Effector memory CD4-positive, alpha-beta T cell (primary cell): ENCODE measurements around the gene ATP1A1.

ENCODE experiments used
- DNase-seq, 3 donors: peaks; one replicate each; pipeline ENCODE4 v3.0.0-alpha.2; 2020
- H3K27ac ChIP-seq: 2 replicates; pipeline ENCODE4 v1.7.0; 2013; ENCODE audit warnings: mild to moderate bottlenecking, low read length, moderate library complexity; ENCODE audit not compliant: insufficient read depth, poor library complexity, severe bottlenecking
- H3K27me3 ChIP-seq: replicated peaks from 2 replicates; pipeline ENCODE4 v1.7.0; 2013; ENCODE audit warnings: mild to moderate bottlenecking, low read length; ENCODE audit not compliant: insufficient read depth, control insufficient read depth, poor library complexity, severe bottlenecking
- H3K36me3 ChIP-seq: 2 replicates; pipeline ENCODE4 v1.7.0; 2013; ENCODE audit warnings: mild to moderate bottlenecking, low read length, moderate library complexity; ENCODE audit not compliant: control insufficient read depth, insufficient read depth
- H3K4me1 ChIP-seq: 2 replicates; pipeline ENCODE4 v1.7.0; 2013; ENCODE audit warnings: low read length, mild to moderate bottlenecking; ENCODE audit not compliant: control insufficient read depth, insufficient read depth, poor library complexity, severe bottlenecking
- H3K4me3 ChIP-seq: 2 replicates; pipeline ENCODE4 v1.7.0; 2013; ENCODE audit warnings: low read length, low read depth, mild to moderate bottlenecking; ENCODE audit not compliant: insufficient read depth, poor library complexity, severe bottlenecking
- H3K9me3 ChIP-seq: 2 replicates; pipeline ENCODE4 v1.7.0; 2013; ENCODE audit warnings: mild to moderate bottlenecking, low read length, moderate library complexity; ENCODE audit not compliant: control insufficient read depth

The ATP1A1 gene

GRCh38 chr1:116432655-116433265 is 59.7 kb downstream of the ATP1A1 start:
- Histone ChIP-seq H3K36me3 (no peaks in the 10 kb centered on the region), H3K4me1 (no peaks in the 10 kb centered on the region), H3K27me3 (no peaks in the 10 kb centered on the region), H3K27ac (no peak overlapping the region), H3K4me3 (no peak overlapping the region), H3K9me3 (no peaks in the 10 kb centered on the region)
- no peak for DNase-seq

GRCh38 chr1:116433275-116434257 is 60.5 kb downstream of the ATP1A1 start:
- Histone ChIP-seq H3K27me3 (no peaks in the 10 kb centered on the region), H3K27ac (no peak overlapping the region), H3K36me3 (no peaks in the 10 kb centered on the region), H3K4me3 (no peak overlapping the region), H3K9me3 (no peaks in the 10 kb centered on the region), H3K4me1 (no peaks in the 10 kb centered on the region)
- no peak for DNase-seq

- no peak for DNase-seq
- no peaks in the 10 kb centered on the region for H3K4me1 ChIP-seq
- no peaks in the 10 kb centered on the region for H3K27me3 ChIP-seq
- H3K9me3 ChIP-seq = no peaks in the 10 kb centered on the region
- H3K27ac ChIP-seq = no peak overlapping the region
- H3K36me3 ChIP-seq = no peaks in the 10 kb centered on the region
- H3K4me3 ChIP-seq = no peak overlapping the region
These were observed 61.8 kb downstream of the ATP1A1 start for GRCh38 chr1:116434849-116435248.

GRCh38 chr1:116435806-116436610 is 63.0 kb downstream of the ATP1A1 start:
- DNase-seq = no peak
- H3K27ac ChIP-seq = no peak overlapping the region
- H3K9me3 ChIP-seq = no peaks in the 10 kb centered on the region
- no peak overlapping the region for H3K4me3 ChIP-seq
- H3K27me3 ChIP-seq = no peaks in the 10 kb centered on the region
- no peaks in the 10 kb centered on the region for H3K4me1 ChIP-seq
- no peaks in the 10 kb centered on the region for H3K36me3 ChIP-seq

GRCh38 chr1:116436611-116436970 is 63.5 kb downstream of the ATP1A1 start:
- no peak overlapping the region for H3K4me3 ChIP-seq
- H3K36me3 ChIP-seq = no peaks in the 10 kb centered on the region
- H3K9me3 ChIP-seq = no peaks in the 10 kb centered on the region
- DNase-seq = no peak
- no peaks in the 10 kb centered on the region for H3K4me1 ChIP-seq
- H3K27ac ChIP-seq = no peak overlapping the region
- H3K27me3 ChIP-seq = no peaks in the 10 kb centered on the region

- H3K27me3 ChIP-seq = no peaks in the 10 kb centered on the region
- no peak for DNase-seq
- H3K27ac ChIP-seq = no peak overlapping the region
- no peak overlapping the region for H3K4me3 ChIP-seq
- no peaks in the 10 kb centered on the region for H3K4me1 ChIP-seq
- no peaks in the 10 kb centered on the region for H3K36me3 ChIP-seq
- no peaks in the 10 kb centered on the region for H3K9me3 ChIP-seq
These were observed 66.7 kb downstream of the ATP1A1 start for GRCh38 chr1:116439701-116440100.

- DNase-seq = no peak
- no peaks in the 10 kb centered on the region for H3K9me3 ChIP-seq
- no peak overlapping the region for H3K27ac ChIP-seq
- H3K4me3 ChIP-seq = no peak overlapping the region
- no peaks in the 10 kb centered on the region for H3K4me1 ChIP-seq
- no peaks in the 10 kb centered on the region for H3K27me3 ChIP-seq
- H3K36me3 ChIP-seq = no peaks in the 10 kb centered on the region
These were observed 67.7 kb downstream of the ATP1A1 start for GRCh38 chr1:116440731-116441130.

GRCh38 chr1:116445534-116445933 is 72.5 kb downstream of the ATP1A1 start:
- no peaks in the 10 kb centered on the region for H3K36me3 ChIP-seq
- H3K27me3 ChIP-seq = no peaks in the 10 kb centered on the region
- no peak overlapping the region for H3K27ac ChIP-seq
- H3K4me1 ChIP-seq = no peaks in the 10 kb centered on the region
- no peaks in the 10 kb centered on the region for H3K9me3 ChIP-seq
- no peak overlapping the region for H3K4me3 ChIP-seq
- no peak for DNase-seq

GRCh38 chr1:116446686-116447085 is 73.6 kb downstream of the ATP1A1 start:
- no peaks in the 10 kb centered on the region for H3K27me3 ChIP-seq
- H3K4me1 ChIP-seq = no peaks in the 10 kb centered on the region
- no peak overlapping the region for H3K27ac ChIP-seq
- no peaks in the 10 kb centered on the region for H3K9me3 ChIP-seq
- DNase-seq = no peak
- no peak overlapping the region for H3K4me3 ChIP-seq
- H3K36me3 ChIP-seq = no peaks in the 10 kb centered on the region
